Temporal lobe (tissue), 1 donor: ENCODE data around the gene BBLN. TPM values are rescaled to one million over a fixed set of nuclear protein-coding genes. Genes with fewer than 3 reads are reported as not detected.

ENCODE experiments used
- total RNA-seq: library from RNA; depleted of rRNA; stranded (reverse); fragments of >200 nt; gene quantifications from one replicate; pipeline ENCODE4 v1.2.3, GENCODE V29; 2014

The BBLN gene
- total RNA-seq, 1 donor from 2014 or later = 44.7 TPM

Other genes starting within 250 kb of the BBLN start
- 7.4 TPM for gene ST6GALNAC4, start 243.2 kb upstream of the BBLN start, total RNA-seq
- gene PIP5KL1, start 229.5 kb upstream of the BBLN start, total RNA-seq = 1.2 TPM
- 10.1 TPM for gene DPM2, start 222.4 kb upstream of the BBLN start, total RNA-seq
- gene EEIG1, start 179.3 kb upstream of the BBLN start, total RNA-seq = 5.2 TPM
- 5.2 TPM for gene NAIF1, start 92.9 kb upstream of the BBLN start, total RNA-seq
- gene SLC25A25, start 92.0 kb upstream of the BBLN start, total RNA-seq = 26.6 TPM
- 40.1 TPM for gene PTGES2, start 32.5 kb upstream of the BBLN start, total RNA-seq
- gene LCN2, start 10.8 kb upstream of the BBLN start, total RNA-seq = 0.25 TPM
- gene CIZ1, start 31.3 kb downstream of the BBLN start, total RNA-seq = 23.6 TPM
- gene DNM1, start 43.1 kb downstream of the BBLN start, total RNA-seq = 108 TPM
- gene GOLGA2, start 115.7 kb downstream of the BBLN start, total RNA-seq = 42.5 TPM
- 8.4 TPM for gene SWI5, start 116.0 kb downstream of the BBLN start, total RNA-seq
- 14.0 TPM for gene TRUB2, start 162.2 kb downstream of the BBLN start, total RNA-seq
- gene COQ4, start 162.6 kb downstream of the BBLN start, total RNA-seq = 10.3 TPM
- gene SLC27A4, start 180.3 kb downstream of the BBLN start, total RNA-seq = 17.0 TPM
- 15.2 TPM for gene URM1, start 211.1 kb downstream of the BBLN start, total RNA-seq